ENCODE results near the gene MYLK4. TPM values are rescaled to one million over a fixed set of nuclear protein-coding genes. Genes with fewer than 3 reads are reported as not detected.

The MYLK4 gene
- total RNA-seq, 1 donor from 2014 or later, result 1.2 TPM

GRCh38 chr6:2674857-2675256, 75.9 kb downstream of the MYLK4 start:
- intact Hi-C loops (cut with micrococcal nuclease), result no loop called here
- DNase-seq, result no peak
- H3K36me3 ChIP-seq, result peaks cover 4% of the 10 kb centered on the region
- H3K27me3 ChIP-seq (ENCODE audit: low read depth), result no peaks in the 10 kb centered on the region
- H3K9me3 ChIP-seq (replicated peaks), result no peaks in the 10 kb centered on the region
- H3K4me1 ChIP-seq, result no peaks in the 10 kb centered on the region
- H3K27ac ChIP-seq (replicated peaks), result no peak overlapping the region
- TF ChIP-seq CTCF (IDR thresholded peaks at IDR 0.05; ENCODE audit: borderline replicate concordance), result no peak
- no peak overlapping the region for H3K4me3 ChIP-seq

GRCh38 chr6:2669067-2669700, 81.5 kb downstream of the MYLK4 start:
- H3K27me3 ChIP-seq (ENCODE audit: low read depth), result no peaks in the 10 kb centered on the region
- peaks cover 4% of the 10 kb centered on the region for H3K36me3 ChIP-seq
- no peak overlapping the region for H3K27ac ChIP-seq (replicated peaks)
- DNase-seq, result no peak
- no peak overlapping the region for H3K4me3 ChIP-seq
- H3K9me3 ChIP-seq (replicated peaks), result no peaks in the 10 kb centered on the region
- TF ChIP-seq CTCF (IDR thresholded peaks at IDR 0.05; ENCODE audit: borderline replicate concordance), result no peak
- intact Hi-C loops (cut with micrococcal nuclease), result no loop called here
- H3K4me1 ChIP-seq, result peaks cover 9% of the 10 kb centered on the region

GRCh38 chr6:2667617-2668016, 83.1 kb downstream of the MYLK4 start:
- peaks cover 4% of the 10 kb centered on the region for H3K36me3 ChIP-seq
- H3K9me3 ChIP-seq (replicated peaks), result no peaks in the 10 kb centered on the region
- no peaks in the 10 kb centered on the region for H3K27me3 ChIP-seq (ENCODE audit: low read depth)
- DNase-seq, result no peak
- H3K27ac ChIP-seq (replicated peaks), result no peak overlapping the region
- TF ChIP-seq CTCF (IDR thresholded peaks at IDR 0.05; ENCODE audit: borderline replicate concordance), result no peak
- H3K4me3 ChIP-seq, result no peak overlapping the region
- intact Hi-C loops (cut with micrococcal nuclease), result no loop called here
- H3K4me1 ChIP-seq, result peaks cover 9% of the 10 kb centered on the region

- DNase-seq, result no peak
- intact Hi-C loops (cut with micrococcal nuclease), result no loop called here
- Histone ChIP-seq H3K4me3 (no peak overlapping the region), H3K9me3 (replicated peaks) (no peaks in the 10 kb centered on the region), H3K27ac (replicated peaks) (no peak overlapping the region), H3K36me3 (peaks cover 4% of the 10 kb centered on the region), H3K27me3 (ENCODE audit: low read depth) (no peaks in the 10 kb centered on the region), H3K4me1 (peaks cover 9% of the 10 kb centered on the region)
- TF ChIP-seq CTCF (IDR thresholded peaks at IDR 0.05; ENCODE audit: borderline replicate concordance), result no peak
Observed at GRCh38 chr6:2666906-2667575, 83.7 kb downstream of the MYLK4 start.

GRCh38 chr6:2665146-2666070, 85.3 kb downstream of the MYLK4 start:
- no peak for DNase-seq
- H3K9me3 ChIP-seq (replicated peaks), result no peaks in the 10 kb centered on the region
- H3K4me3 ChIP-seq, result no peak overlapping the region
- intact Hi-C loops (cut with micrococcal nuclease), result no loop called here
- H3K36me3 ChIP-seq, result peaks cover under 1% of the 10 kb centered on the region
- peaks cover 9% of the 10 kb centered on the region for H3K4me1 ChIP-seq
- H3K27me3 ChIP-seq (ENCODE audit: low read depth), result no peaks in the 10 kb centered on the region
- TF ChIP-seq CTCF (IDR thresholded peaks at IDR 0.05; ENCODE audit: borderline replicate concordance), result no peak
- H3K27ac ChIP-seq (replicated peaks), result no peak overlapping the region
